Measurements from ENCODE around the gene CCNDBP1.

CCNDBP1 gene

DNA sequence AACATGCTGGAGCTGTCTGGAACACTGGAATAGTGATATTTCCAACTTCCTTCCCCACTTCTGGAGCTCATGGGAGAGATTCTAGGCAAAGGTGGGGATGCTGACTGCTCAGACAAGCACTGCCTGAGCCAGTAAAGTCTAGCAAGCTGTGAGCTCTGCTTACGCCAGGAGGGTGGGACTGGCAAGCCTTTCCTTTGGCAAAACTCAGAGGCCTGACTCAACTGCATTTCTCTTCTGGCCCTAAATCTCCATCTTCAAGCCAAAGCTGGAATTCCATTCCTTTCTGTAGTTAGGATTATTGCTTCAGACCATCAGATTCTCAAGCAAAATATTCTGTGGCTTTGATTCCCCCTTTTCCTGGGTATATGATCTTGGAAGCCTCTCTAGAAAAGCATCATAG, 55.9 kb downstream of the CCNDBP1 start:
- H3K27ac ChIP-seq (ENCODE audit: low read length): no peak overlapping the region

GRCh38 chr15:43242616-43243015, 57.4 kb downstream of the CCNDBP1 start:
- no peaks in the 10 kb centered on the region for H3K36me3 ChIP-seq (ENCODE audit: insufficient read depth, low read length)
- H4K20me1 ChIP-seq (ENCODE audit: insufficient read depth, low read length): no peaks in the 10 kb centered on the region
- TF ChIP-seq EZH2 (IDR thresholded peaks at IDR 0.05; ENCODE audit: borderline replicate concordance, low read depth, low read length, severe bottlenecking): no peak
- no peak for TF ChIP-seq CTCF (IDR thresholded peaks at IDR 0.05; ENCODE audit: borderline replicate concordance, extremely low read depth, low read length, poor library complexity, severe bottlenecking)
- no peaks in the 10 kb centered on the region for H3K79me2 ChIP-seq (ENCODE audit: insufficient read depth, low read length)
- H3K9me3 ChIP-seq (ENCODE audit: insufficient read depth, low read length, severe bottlenecking): no peaks in the 10 kb centered on the region
- peaks cover 22% of the 10 kb centered on the region for H3K27me3 ChIP-seq (ENCODE audit: insufficient read depth, low read length, poor library complexity)
- DNase-seq (no peak), ATAC-seq (ENCODE audit: insufficient read depth, low read depth) (no peak)
- H3K27ac ChIP-seq (ENCODE audit: low read length): no peak overlapping the region
- H2AFZ ChIP-seq (ENCODE audit: low read depth, low read length): no peak overlapping the region
- H3K4me2 ChIP-seq (ENCODE audit: insufficient read depth, low read length): no peak overlapping the region
- H3K4me3 ChIP-seq (ENCODE audit: low read depth in 1 of 2, low read length in 2 of 2): no peak overlapping the region
- no peak overlapping the region for H3K9ac ChIP-seq (ENCODE audit: low read depth, low read length)
- H3K4me1 ChIP-seq (ENCODE audit: insufficient read depth, low read length): no peaks in the 10 kb centered on the region

More for the DNA sequence above, 55.9 kb downstream of the CCNDBP1 start:
- DNase-seq (no peak), ATAC-seq (ENCODE audit: insufficient read depth, low read depth) (no peak)
- H3K4me2 ChIP-seq (ENCODE audit: insufficient read depth, low read length): no peak overlapping the region
- no peak for TF ChIP-seq CTCF (IDR thresholded peaks at IDR 0.05; ENCODE audit: borderline replicate concordance, extremely low read depth, low read length, poor library complexity, severe bottlenecking)
- no peak for TF ChIP-seq EZH2 (IDR thresholded peaks at IDR 0.05; ENCODE audit: borderline replicate concordance, low read depth, low read length, severe bottlenecking)
- no peaks in the 10 kb centered on the region for H3K4me1 ChIP-seq (ENCODE audit: insufficient read depth, low read length)
- no peaks in the 10 kb centered on the region for H3K9me3 ChIP-seq (ENCODE audit: insufficient read depth, low read length, severe bottlenecking)
- no peak overlapping the region for H3K9ac ChIP-seq (ENCODE audit: low read depth, low read length)
- H3K27me3 ChIP-seq (ENCODE audit: insufficient read depth, low read length, poor library complexity): peaks cover 16% of the 10 kb centered on the region
- H4K20me1 ChIP-seq (ENCODE audit: insufficient read depth, low read length): no peaks in the 10 kb centered on the region
- H3K36me3 ChIP-seq (ENCODE audit: insufficient read depth, low read length): no peaks in the 10 kb centered on the region
- no peak overlapping the region for H2AFZ ChIP-seq (ENCODE audit: low read depth, low read length)
- no peaks in the 10 kb centered on the region for H3K79me2 ChIP-seq (ENCODE audit: insufficient read depth, low read length)
- no peak overlapping the region for H3K4me3 ChIP-seq (ENCODE audit: low read depth in 1 of 2, low read length in 2 of 2)

GRCh38 chr15:43243020-43243645, 57.9 kb downstream of the CCNDBP1 start:
- Histone ChIP-seq H3K4me3 (ENCODE audit: low read depth in 1 of 2, low read length in 2 of 2) (no peak overlapping the region), H3K9ac (ENCODE audit: low read depth, low read length) (no peak overlapping the region), H3K27me3 (ENCODE audit: insufficient read depth, low read length, poor library complexity) (peaks cover 22% of the 10 kb centered on the region), H3K79me2 (ENCODE audit: insufficient read depth, low read length) (no peaks in the 10 kb centered on the region), H3K27ac (ENCODE audit: low read length) (no peak overlapping the region), H3K9me3 (ENCODE audit: insufficient read depth, low read length, severe bottlenecking) (no peaks in the 10 kb centered on the region), H2AFZ (ENCODE audit: low read depth, low read length) (no peak overlapping the region), H4K20me1 (ENCODE audit: insufficient read depth, low read length) (no peaks in the 10 kb centered on the region), H3K4me1 (ENCODE audit: insufficient read depth, low read length) (no peaks in the 10 kb centered on the region), H3K36me3 (ENCODE audit: insufficient read depth, low read length) (no peaks in the 10 kb centered on the region), H3K4me2 (ENCODE audit: insufficient read depth, low read length) (no peak overlapping the region)
- TF ChIP-seq EZH2 (IDR thresholded peaks at IDR 0.05; ENCODE audit: borderline replicate concordance, low read depth, low read length, severe bottlenecking) (no peak), CTCF (IDR thresholded peaks at IDR 0.05; ENCODE audit: borderline replicate concordance, extremely low read depth, low read length, poor library complexity, severe bottlenecking) (no peak)
- no peak for ATAC-seq (ENCODE audit: insufficient read depth, low read depth)
- DNase-seq: no peak

Data from DND-41 (cell line).